K562 (cell line): ENCODE measurements around the gene KCNC4.

Experiments
- SMC3 ChIP-seq: conservative IDR thresholded peaks from 2 replicates; pipeline ENCODE4 v1.6.1; 2011; ENCODE audit warnings: low read depth, low read length, improper control_type of control experiment; ENCODE audit not compliant: insufficient read depth
- TF ChIP-seq, protein P1 (sequence below), 3 experiments: IDR thresholded peaks in 2 of 3; conservative IDR thresholded peaks in 1 of 3; 2 replicates each; pipeline ENCODE4 v1.5.1; 2011 to 2012; ENCODE audit warnings: low read length in 3 of 3, mild to moderate bottlenecking in 3 of 3, control low read depth in 2 of 3, improper control_type of control experiment in 1 of 3, inconsistent platforms in 1 of 3, low read depth in 1 of 3, mixed read lengths in 1 of 3, moderate library complexity in 1 of 3; ENCODE audit not compliant: insufficient read depth in 2 of 3

DNA sequence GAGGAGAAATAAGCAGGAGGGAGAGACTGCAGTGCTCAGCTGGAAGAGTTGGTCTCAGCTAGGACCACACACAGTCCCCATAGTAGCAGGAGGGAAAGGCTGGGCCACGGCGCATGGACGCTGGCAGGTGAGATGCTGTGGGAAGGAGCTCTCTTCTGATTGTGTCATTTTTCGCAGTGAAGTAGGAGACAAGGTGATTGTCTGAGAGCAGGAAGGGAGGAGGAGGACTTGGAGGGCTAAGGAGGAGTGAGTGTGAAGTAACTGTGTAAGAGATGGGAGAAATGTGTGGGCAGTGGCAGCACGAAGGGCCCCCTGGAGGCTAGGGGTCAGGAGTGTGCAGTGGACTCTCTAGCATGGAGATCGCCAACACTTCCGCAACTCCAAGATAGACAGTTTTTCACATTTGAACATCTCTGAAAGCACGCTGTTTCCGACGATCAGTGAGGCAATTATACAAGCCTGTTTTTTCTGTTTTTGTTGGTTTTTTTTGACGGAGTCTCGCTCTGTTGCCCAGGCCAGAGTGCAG, 26.4 kb upstream of the KCNC4 start:
- TF ChIP-seq, protein P1, sequence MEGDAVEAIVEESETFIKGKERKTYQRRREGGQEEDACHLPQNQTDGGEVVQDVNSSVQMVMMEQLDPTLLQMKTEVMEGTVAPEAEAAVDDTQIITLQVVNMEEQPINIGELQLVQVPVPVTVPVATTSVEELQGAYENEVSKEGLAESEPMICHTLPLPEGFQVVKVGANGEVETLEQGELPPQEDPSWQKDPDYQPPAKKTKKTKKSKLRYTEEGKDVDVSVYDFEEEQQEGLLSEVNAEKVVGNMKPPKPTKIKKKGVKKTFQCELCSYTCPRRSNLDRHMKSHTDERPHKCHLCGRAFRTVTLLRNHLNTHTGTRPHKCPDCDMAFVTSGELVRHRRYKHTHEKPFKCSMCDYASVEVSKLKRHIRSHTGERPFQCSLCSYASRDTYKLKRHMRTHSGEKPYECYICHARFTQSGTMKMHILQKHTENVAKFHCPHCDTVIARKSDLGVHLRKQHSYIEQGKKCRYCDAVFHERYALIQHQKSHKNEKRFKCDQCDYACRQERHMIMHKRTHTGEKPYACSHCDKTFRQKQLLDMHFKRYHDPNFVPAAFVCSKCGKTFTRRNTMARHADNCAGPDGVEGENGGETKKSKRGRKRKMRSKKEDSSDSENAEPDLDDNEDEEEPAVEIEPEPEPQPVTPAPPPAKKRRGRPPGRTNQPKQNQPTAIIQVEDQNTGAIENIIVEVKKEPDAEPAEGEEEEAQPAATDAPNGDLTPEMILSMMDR (IDR thresholded peaks at IDR 0.05 in 2 of 3, conservative IDR thresholded peaks at IDR 0.05 in 1 of 3; ENCODE audit: insufficient read depth in 2 of 3, low read depth in 1 of 3, low read length in 3 of 3) = no peak
- no peak for TF ChIP-seq SMC3
